Ishikawa (cell line): Measurements from ENCODE around the gene WWC1.

ENCODE experiments used
- CEBPB ChIP-seq: IDR thresholded peaks from 2 replicates; pipeline ENCODE4 v1.6.1; 2012
- CREB1 ChIP-seq: IDR thresholded peaks from 2 replicates; pipeline ENCODE4 v1.6.1; 2012; ENCODE audit warnings: low read depth
- EGR1 ChIP-seq: IDR thresholded peaks from 2 replicates; pipeline ENCODE4 v1.6.1; 2012
- EP300 ChIP-seq: IDR thresholded peaks from 2 replicates; pipeline ENCODE4 v1.6.1; 2012; ENCODE audit warnings: borderline replicate concordance
- FOXM1 ChIP-seq: IDR thresholded peaks from 2 replicates; pipeline ENCODE4 v1.6.1; 2012; ENCODE audit warnings: low read depth, borderline replicate concordance
- NFIC ChIP-seq: IDR thresholded peaks from 2 replicates; pipeline ENCODE4 v1.6.1; 2012
- RAD21 ChIP-seq: IDR thresholded peaks from 2 replicates; pipeline ENCODE4 v1.6.1; 2012; ENCODE audit warnings: low read depth
- TAF1 ChIP-seq: IDR thresholded peaks from 2 replicates; pipeline ENCODE4 v1.6.1; 2012; ENCODE audit warnings: low read depth, mild to moderate bottlenecking
- TCF12 ChIP-seq: IDR thresholded peaks from 2 replicates; pipeline ENCODE4 v1.6.1; 2012; ENCODE audit warnings: low read depth
- TEAD4 ChIP-seq: IDR thresholded peaks from 2 replicates; pipeline ENCODE4 v1.6.1; 2012
- YY1 ChIP-seq: IDR thresholded peaks from 2 replicates; pipeline ENCODE4 v1.6.1; 2012; ENCODE audit warnings: low read depth
- ZBTB7A ChIP-seq: IDR thresholded peaks from 2 replicates; pipeline ENCODE4 v1.6.1; 2012; ENCODE audit warnings: low read depth
- TF ChIP-seq, protein P1 (sequence below): IDR thresholded peaks from 2 replicates; pipeline ENCODE4 v1.6.1; 2012
- TF ChIP-seq, protein P2 (sequence below): IDR thresholded peaks from 2 replicates; pipeline ENCODE4 v1.6.1; 2012
- TF ChIP-seq, protein P3 (sequence below): IDR thresholded peaks from 2 replicates; pipeline ENCODE4 v1.6.1; 2012; ENCODE audit warnings: low read depth, mild to moderate bottlenecking

Gene WWC1

DNA sequence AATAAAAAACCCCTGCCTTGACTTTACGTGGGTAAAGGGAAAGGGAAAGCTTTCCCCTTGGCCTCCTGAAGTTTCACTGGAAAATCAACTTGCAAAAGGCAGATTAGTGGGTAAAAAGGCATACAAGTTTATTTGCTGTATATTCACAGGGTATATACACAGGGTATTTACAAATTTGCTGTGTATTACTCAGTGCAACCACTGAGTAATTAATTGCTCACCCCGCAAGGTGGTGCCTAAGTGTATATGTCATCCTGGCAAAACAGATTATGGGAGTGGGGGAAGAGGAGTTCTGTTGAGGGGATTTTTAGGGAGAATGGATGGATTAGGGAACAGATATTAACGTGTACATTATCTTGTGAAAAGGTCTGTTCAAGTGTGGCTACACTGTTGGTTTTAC is 187.7 kb downstream of the WWC1 start:
- TF ChIP-seq TEAD4 (no peak), ZBTB7A (no peak), EGR1 (no peak), FOXM1 (no peak), RAD21 (no peak), TAF1 (no peak), YY1 (no peak), NFIC (no peak), CREB1 (no peak), CEBPB (no peak), EP300 (no peak)
- TF ChIP-seq, protein P1, sequence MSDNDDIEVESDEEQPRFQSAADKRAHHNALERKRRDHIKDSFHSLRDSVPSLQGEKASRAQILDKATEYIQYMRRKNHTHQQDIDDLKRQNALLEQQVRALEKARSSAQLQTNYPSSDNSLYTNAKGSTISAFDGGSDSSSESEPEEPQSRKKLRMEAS = no peak
- TF ChIP-seq, protein P2, sequence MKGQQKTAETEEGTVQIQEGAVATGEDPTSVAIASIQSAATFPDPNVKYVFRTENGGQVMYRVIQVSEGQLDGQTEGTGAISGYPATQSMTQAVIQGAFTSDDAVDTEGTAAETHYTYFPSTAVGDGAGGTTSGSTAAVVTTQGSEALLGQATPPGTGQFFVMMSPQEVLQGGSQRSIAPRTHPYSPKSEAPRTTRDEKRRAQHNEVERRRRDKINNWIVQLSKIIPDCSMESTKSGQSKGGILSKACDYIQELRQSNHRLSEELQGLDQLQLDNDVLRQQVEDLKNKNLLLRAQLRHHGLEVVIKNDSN = no peak
- TF ChIP-seq, protein P3, sequence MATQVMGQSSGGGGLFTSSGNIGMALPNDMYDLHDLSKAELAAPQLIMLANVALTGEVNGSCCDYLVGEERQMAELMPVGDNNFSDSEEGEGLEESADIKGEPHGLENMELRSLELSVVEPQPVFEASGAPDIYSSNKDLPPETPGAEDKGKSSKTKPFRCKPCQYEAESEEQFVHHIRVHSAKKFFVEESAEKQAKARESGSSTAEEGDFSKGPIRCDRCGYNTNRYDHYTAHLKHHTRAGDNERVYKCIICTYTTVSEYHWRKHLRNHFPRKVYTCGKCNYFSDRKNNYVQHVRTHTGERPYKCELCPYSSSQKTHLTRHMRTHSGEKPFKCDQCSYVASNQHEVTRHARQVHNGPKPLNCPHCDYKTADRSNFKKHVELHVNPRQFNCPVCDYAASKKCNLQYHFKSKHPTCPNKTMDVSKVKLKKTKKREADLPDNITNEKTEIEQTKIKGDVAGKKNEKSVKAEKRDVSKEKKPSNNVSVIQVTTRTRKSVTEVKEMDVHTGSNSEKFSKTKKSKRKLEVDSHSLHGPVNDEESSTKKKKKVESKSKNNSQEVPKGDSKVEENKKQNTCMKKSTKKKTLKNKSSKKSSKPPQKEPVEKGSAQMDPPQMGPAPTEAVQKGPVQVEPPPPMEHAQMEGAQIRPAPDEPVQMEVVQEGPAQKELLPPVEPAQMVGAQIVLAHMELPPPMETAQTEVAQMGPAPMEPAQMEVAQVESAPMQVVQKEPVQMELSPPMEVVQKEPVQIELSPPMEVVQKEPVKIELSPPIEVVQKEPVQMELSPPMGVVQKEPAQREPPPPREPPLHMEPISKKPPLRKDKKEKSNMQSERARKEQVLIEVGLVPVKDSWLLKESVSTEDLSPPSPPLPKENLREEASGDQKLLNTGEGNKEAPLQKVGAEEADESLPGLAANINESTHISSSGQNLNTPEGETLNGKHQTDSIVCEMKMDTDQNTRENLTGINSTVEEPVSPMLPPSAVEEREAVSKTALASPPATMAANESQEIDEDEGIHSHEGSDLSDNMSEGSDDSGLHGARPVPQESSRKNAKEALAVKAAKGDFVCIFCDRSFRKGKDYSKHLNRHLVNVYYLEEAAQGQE = no peak

DNA sequence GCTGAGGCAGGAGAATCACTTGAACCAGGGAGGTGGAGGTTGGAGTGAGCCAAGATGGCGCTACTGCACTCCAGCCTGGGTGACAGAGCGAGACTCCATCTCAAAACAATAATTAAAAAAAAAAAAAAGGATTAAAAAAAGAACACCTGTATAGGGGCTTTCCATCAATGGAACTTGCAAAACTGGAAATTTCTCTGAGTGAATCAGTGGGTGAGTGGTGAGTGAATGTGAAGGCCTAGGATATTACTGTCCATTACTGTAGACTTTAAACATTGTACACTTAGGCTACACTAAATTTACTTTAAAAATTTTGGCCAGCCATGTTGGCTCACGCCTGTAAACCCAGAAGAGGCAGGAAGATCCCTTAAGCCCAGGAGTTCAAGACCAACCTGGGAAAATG is 189.2 kb downstream of the WWC1 start:
- TF ChIP-seq TEAD4 = no peak
- TF ChIP-seq EP300 = no peak
- no peak for TF ChIP-seq TAF1
- no peak for TF ChIP-seq RAD21
- TF ChIP-seq YY1 = no peak
- no peak for TF ChIP-seq TCF12
- TF ChIP-seq, protein P3 = no peak
- no peak for TF ChIP-seq CEBPB
- no peak for TF ChIP-seq EGR1
- no peak for TF ChIP-seq FOXM1
- TF ChIP-seq, protein P2 = no peak
- TF ChIP-seq, protein P1 = no peak
- no peak for TF ChIP-seq ZBTB7A

DNA sequence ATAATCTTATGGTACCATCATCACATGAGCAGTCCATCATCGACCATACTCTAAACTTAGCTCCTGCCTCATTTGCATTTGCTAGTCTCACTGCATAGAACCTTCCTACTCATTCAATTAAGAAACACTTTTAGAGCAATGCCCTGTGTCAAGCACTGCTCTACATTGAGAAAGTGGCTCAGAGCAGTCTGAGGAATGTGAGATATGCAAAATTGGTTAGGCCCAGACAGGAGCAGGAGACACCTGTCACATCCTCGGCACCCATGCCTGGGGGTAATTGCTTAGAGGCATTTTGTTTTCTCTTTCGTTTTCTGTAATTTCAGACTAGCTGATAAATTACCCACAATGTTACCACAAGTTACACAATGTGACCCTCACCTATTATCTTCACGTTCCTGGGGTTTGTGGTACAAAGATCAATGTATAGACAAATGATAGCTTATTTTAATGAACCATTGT is 189.9 kb downstream of the WWC1 start:
- TF ChIP-seq, protein P2 = no peak
- TF ChIP-seq FOXM1 (no peak), NFIC (no peak), EGR1 (no peak), ZBTB7A (no peak), RAD21 (no peak), YY1 (no peak), CEBPB (no peak), TAF1 (no peak)

DNA sequence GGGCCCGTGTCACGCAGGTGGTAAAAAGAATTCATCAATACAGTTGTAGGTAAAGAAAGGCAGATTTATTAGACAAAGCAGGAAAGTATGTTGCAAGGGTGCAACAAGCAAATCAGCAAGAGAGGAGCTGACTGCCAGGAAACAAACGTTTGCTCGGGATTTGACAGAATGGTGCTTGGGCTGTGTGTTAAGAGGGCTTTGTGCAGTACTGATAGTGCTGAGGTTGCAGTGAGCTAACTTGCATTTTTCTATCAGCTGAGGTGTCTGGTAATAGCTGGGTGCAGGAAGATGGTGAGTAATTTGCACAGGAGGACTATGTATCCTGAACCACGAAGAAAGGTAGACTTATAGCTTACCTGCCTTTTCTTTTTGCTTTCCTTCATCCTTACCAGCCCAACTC is 190.9 kb downstream of the WWC1 start:
- no peak for TF ChIP-seq TAF1
- no peak for TF ChIP-seq ZBTB7A
- no peak for TF ChIP-seq NFIC
- TF ChIP-seq RAD21 = no peak
- TF ChIP-seq, protein P2 = no peak
- TF ChIP-seq, protein P1 = no peak
- TF ChIP-seq EGR1 = no peak
- no peak for TF ChIP-seq YY1
- TF ChIP-seq, protein P3 = no peak
- no peak for TF ChIP-seq TEAD4
- TF ChIP-seq EP300 = no peak
- TF ChIP-seq FOXM1 = no peak
- no peak for TF ChIP-seq CREB1
- TF ChIP-seq CEBPB = no peak
- TF ChIP-seq TCF12 = no peak
